Keratinocyte (primary cell): ENCODE results near the gene SUPT5H. TPM values are rescaled to one million over a fixed set of nuclear protein-coding genes. Genes with fewer than 3 reads are reported as not detected.

Experiments
- DNase-seq: peaks from one replicate; pipeline ENCODE4 v3.0.0-alpha.2; 2011; ENCODE audit warnings: low read depth, missing footprints, low spot score
- FAIRE-seq: peaks from 2 replicates; lab custom pipeline; 2011; peaks lifted over from hg19 to GRCh38; lab: Jason Lieb, UNC
- H2AFZ ChIP-seq: 2 replicates; pipeline ENCODE4 v1.6.0; 2012; ENCODE audit warnings: low read length, control low read depth, inconsistent platforms; ENCODE audit not compliant: control insufficient read depth
- H3K27ac ChIP-seq: 2 replicates; pipeline ENCODE4 v1.5.1; 2011; ENCODE audit warnings: low read length; ENCODE audit not compliant: control insufficient read depth, insufficient read depth
- H3K27me3 ChIP-seq: 3 replicates; pipeline ENCODE4 v1.6.0; 2011; ENCODE audit warnings: low read length; ENCODE audit not compliant: control insufficient read depth, insufficient read depth; ENCODE audit errors: extremely low read depth
- H3K36me3 ChIP-seq, 2 experiments: 2 replicates in 1 of 2; 3 replicates in 1 of 2; pipeline ENCODE4 v1.5.1; 2011; ENCODE audit warnings: low read length in 2 of 2, mild to moderate bottlenecking in 1 of 2; ENCODE audit not compliant: control insufficient read depth in 2 of 2, insufficient read depth in 2 of 2; ENCODE audit errors: extremely low read depth in 1 of 2
- H3K4me1 ChIP-seq: 3 replicates; pipeline ENCODE4 v1.5.1; 2011; ENCODE audit warnings: low read length; ENCODE audit not compliant: control insufficient read depth, insufficient read depth; ENCODE audit errors: extremely low read depth
- H3K4me2 ChIP-seq: 3 replicates; pipeline ENCODE4 v1.6.0; 2011; ENCODE audit warnings: low read depth, low read length; ENCODE audit not compliant: control insufficient read depth, insufficient read depth; ENCODE audit errors: extremely low read depth
- H3K4me3 ChIP-seq, 3 experiments: fragments of 200-600 bp in 1 of 3; sonication (generic) in 1 of 3; 2 replicates in 2 of 3; 3 replicates in 1 of 3; pipeline ENCODE4 v1.5.1; 2011 to 2016; ENCODE audit warnings: low read length in 3 of 3, mild to moderate bottlenecking in 3 of 3, control low read depth in 2 of 3, inconsistent platforms in 1 of 3, low read depth in 1 of 3, mixed read lengths in 1 of 3, mixed run types in 1 of 3, moderate library complexity in 1 of 3; ENCODE audit not compliant: control insufficient read depth in 2 of 3, insufficient read depth in 2 of 3; ENCODE audit errors: extremely low read depth in 1 of 3
- H3K79me2 ChIP-seq: 2 replicates; pipeline ENCODE4 v1.6.0; 2012; ENCODE audit warnings: low read length; ENCODE audit not compliant: control insufficient read depth, insufficient read depth
- H3K9ac ChIP-seq: 3 replicates; pipeline ENCODE4 v1.6.0; 2011; ENCODE audit warnings: low read length; ENCODE audit not compliant: control insufficient read depth, insufficient read depth; ENCODE audit errors: extremely low read depth
- H3K9me1 ChIP-seq: 3 replicates; pipeline ENCODE4 v1.6.0; 2011; ENCODE audit warnings: low read length; ENCODE audit not compliant: control insufficient read depth, insufficient read depth; ENCODE audit errors: extremely low read depth
- H3K9me3 ChIP-seq: 2 replicates; pipeline ENCODE4 v1.5.1; 2012; ENCODE audit warnings: low read depth, low read length; ENCODE audit not compliant: control insufficient read depth
- H4K20me1 ChIP-seq: 3 replicates; pipeline ENCODE4 v1.6.0; 2011; ENCODE audit warnings: low read length; ENCODE audit not compliant: control insufficient read depth, insufficient read depth; ENCODE audit errors: extremely low read depth
- CTCF ChIP-seq, 3 experiments: IDR thresholded peaks in 1 of 3; conservative IDR thresholded peaks in 1 of 3; optimal IDR thresholded peaks in 1 of 3; 2 replicates in 2 of 3; 3 replicates in 1 of 3; pipeline versions ENCODE3 to v1.5.1; 2011; ENCODE audit warnings: low read length in 3 of 3, mild to moderate bottlenecking in 3 of 3, moderate library complexity in 2 of 3, control low read depth in 1 of 3, inconsistent platforms in 1 of 3; ENCODE audit not compliant: insufficient read depth in 2 of 3; ENCODE audit errors: extremely low read depth in 1 of 3
- EZH2 ChIP-seq: IDR thresholded peaks from one replicate; pipeline ENCODE4 v1.6.1; 2012; ENCODE audit warnings: inconsistent platforms, mild to moderate bottlenecking, low read length, moderate library complexity
- dilution Hi-C: fragments of 300-500 bp; cut with MboI; formaldehyde crosslinking; loops from one replicate; pipeline ENCODE4 v1.7.0; 2020; ENCODE audit warnings: low sequenced_read_pairs; ENCODE audit not compliant: extremely low pct_ligation_motif_present
- polyA plus RNA-seq, 5 experiments: library from polyadenylated mRNA; depleted of rRNA in 3 of 5; stranded (reverse) in 3 of 5; stranded (forward) in 1 of 5; unstranded in 1 of 5; fragments of >200 nt; gene quantifications; 1 replicate in 1 of 5; 2 replicates in 3 of 5; 3 replicates in 1 of 5; pipeline versions ENCODE4 v1.2.1 to v1.2.3, GENCODE V29; 2011 to 2012; ENCODE audit warnings: missing spikeins in 2 of 5, low read depth in 1 of 5, low replicate concordance in 1 of 5

SUPT5H gene
- polyA plus RNA-seq, 1 donor (not counting 4 experiments of a cell fraction or from before 2014, with no cell fraction given) = 63.2 TPM

DNA sequence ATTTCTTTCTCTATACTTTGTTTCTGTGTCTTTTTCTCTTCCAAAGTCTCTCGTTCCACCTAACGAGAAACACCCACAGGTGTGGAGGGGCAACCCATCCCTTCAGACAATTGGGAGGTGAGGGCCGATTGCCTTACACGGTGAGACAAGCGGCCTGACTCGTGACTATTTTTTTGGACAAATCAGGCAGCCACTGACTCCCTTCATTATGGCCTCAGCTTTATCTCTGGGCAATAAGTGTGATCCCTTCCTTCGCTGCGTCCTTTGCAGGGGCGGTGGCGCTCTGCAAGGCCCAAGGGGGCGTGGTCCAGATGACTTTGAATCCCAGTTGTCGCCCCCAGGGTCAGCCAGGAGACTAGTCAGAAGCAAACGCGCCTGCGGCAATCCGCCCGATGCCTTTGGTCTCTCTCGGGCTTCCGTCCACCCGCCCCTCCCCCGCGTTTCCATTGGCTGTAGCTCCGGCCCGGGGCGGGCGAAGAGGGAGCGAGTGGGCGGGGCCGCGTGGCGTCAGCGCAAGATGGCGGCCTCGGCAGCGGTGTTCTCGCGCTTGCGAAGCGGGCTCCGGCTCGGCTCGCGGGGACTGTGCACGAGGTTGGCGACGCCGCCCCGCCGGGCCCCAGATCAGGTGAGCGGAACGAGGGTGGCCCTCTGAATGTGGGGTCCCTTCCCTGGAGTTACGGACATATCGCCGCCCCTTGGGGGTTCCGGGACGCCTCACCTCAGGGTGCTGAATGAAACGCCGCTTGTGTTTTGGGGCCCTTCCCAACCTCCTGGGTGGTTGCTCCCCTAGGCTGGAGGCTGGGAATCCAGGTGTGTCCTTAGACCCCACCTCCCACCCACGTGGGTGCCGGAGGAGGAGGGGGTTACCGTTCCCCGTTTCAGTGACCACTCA is 35.2 kb downstream of the SUPT5H start, which contains the start of gene TIMM50:
TIMM50 (plus strand) TSS at position 502 of the 892 bp plus-strand sequence; CDS start at position 518, 16 bp downstream.
- Histone ChIP-seq H3K4me1 (peaks cover 16% of the 10 kb centered on the region), H3K79me2 (peaks cover 24% of the 10 kb centered on the region), H2AFZ (peak within 1 kb of the TSS; percentile 95), H3K9ac (peak within 1 kb of the TSS; percentile 99), H3K4me3 (peak within 1 kb of the TSS; percentile 81 to 89 (median 83)), H3K9me3 (no peaks in the 10 kb centered on the region), H3K4me2 (peak within 1 kb of the TSS; percentile 99), H4K20me1 (no peaks in the 10 kb centered on the region), H3K9me1 (no peaks in the 10 kb centered on the region), H3K36me3 (peaks cover 22 to 31% of the 10 kb centered on the region in 2 experiments), H3K27ac (peak within 1 kb of the TSS; percentile 94), H3K27me3 (no peaks in the 10 kb centered on the region)
- peak; percentile 56 for FAIRE-seq
- DNase-seq = peak; percentile 83
- dilution Hi-C loops = no loop called here
- TF ChIP-seq CTCF (optimal IDR thresholded peaks at IDR 0.05 in 1 of 3, IDR thresholded peaks at IDR 0.05 in 1 of 3, conservative IDR thresholded peaks at IDR 0.05 in 1 of 3; ENCODE audit: extremely low read depth in 1 of 3, insufficient read depth in 2 of 3, low read length in 3 of 3) (no peak), EZH2 (no peak)

DNA sequence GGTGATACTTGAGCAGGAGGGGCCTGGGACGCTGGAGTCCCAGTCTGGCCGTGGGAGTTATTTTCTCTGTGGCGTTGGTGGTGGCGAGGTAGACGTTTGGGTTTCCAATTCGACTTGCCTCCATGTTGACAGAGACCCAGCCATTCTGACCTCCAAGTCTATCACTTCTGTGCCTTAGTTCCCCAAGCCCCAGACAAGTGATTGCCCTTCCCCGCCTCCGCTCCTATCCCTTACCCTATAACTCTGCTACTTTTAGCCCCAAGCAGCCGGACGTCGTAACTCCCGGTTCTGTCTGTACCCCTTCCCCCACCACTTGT is 35.8 kb downstream of the SUPT5H start:
- Histone ChIP-seq H3K27ac (peak overlapping the region; percentile 94), H3K9me1 (no peaks in the 10 kb centered on the region), H3K9me3 (no peaks in the 10 kb centered on the region), H3K4me1 (peaks cover 16% of the 10 kb centered on the region), H3K36me3 (peaks cover 21 to 31% of the 10 kb centered on the region in 2 experiments), H3K79me2 (peaks cover 27% of the 10 kb centered on the region), H4K20me1 (no peaks in the 10 kb centered on the region), H3K9ac (peak overlapping the region; percentile 99), H3K27me3 (no peaks in the 10 kb centered on the region), H3K4me2 (peak overlapping the region; percentile 99), H2AFZ (peak overlapping the region; percentile 83), H3K4me3 (peak overlapping the region; percentile 81 to 89 (median 83))
- no peak for DNase-seq
- dilution Hi-C loops = no loop called here
- TF ChIP-seq CTCF (optimal IDR thresholded peaks at IDR 0.05 in 1 of 3, IDR thresholded peaks at IDR 0.05 in 1 of 3, conservative IDR thresholded peaks at IDR 0.05 in 1 of 3; ENCODE audit: extremely low read depth in 1 of 3, insufficient read depth in 2 of 3, low read length in 3 of 3) (no peak), EZH2 (no peak)
- no peak for FAIRE-seq
